Measurements from ENCODE around the gene SLC17A2. TPM values are rescaled to one million over a fixed set of nuclear protein-coding genes. Genes with fewer than 3 reads are reported as not detected.

Gene SLC17A2
- total and polyA plus RNA-seq, 2 of the 4 experiments (the other 2 are of a cell fraction) = not detected

DNA sequence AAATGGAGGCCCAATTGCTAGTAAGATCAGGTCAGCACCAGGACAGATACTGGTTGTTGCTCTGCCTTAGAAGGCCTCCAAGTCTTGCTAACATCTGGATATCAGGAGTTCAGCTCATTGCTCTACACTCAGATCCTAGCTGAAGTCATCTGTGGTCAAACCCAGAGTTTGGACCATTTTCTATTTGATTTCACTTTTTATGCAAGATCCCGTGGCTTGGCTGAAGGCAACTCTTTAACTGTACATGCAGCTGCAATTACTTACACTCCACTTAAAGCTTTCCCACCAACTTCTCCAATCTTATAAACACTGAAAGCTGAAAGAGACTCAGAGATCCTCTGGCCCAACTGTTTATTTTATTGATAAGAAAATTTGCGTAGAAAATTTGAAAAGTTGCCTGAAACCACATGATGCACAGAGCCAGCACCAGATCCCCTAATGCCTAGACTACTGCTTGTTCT is 2.7 kb downstream of the SLC17A2 start:
- no peak overlapping the region for H2AK5ac ChIP-seq (ENCODE audit: low read depth, low read length)
- H3K27me3 ChIP-seq (ENCODE audit: control insufficient read depth, insufficient read depth, low read length) = no peaks in the 10 kb centered on the region; the same call in 1 of the 2 replicates
- no peaks in the 10 kb centered on the region for H3K9me1 ChIP-seq (ENCODE audit: insufficient read depth, low read length)
- no peaks in the 10 kb centered on the region for H3K9me3 ChIP-seq (ENCODE audit: control insufficient read depth, insufficient read depth, low read length)
- no peak overlapping the region for H3K18ac ChIP-seq (ENCODE audit: low read depth, low read length)
- H2AFZ ChIP-seq (replicated peaks; ENCODE audit: low read length, poor library complexity) = no peak overlapping the region
- dilution Hi-C loops (cut with HindIII; ENCODE audit: low sequenced_read_pairs, unreplicated experiment) (no loop called here), in situ Hi-C loops (cut with MboI; ENCODE audit: low sequenced_read_pairs) (no loop called here), intact Hi-C loops (cut with micrococcal nuclease) (no loop called here)
- no peak overlapping the region for H2BK20ac ChIP-seq (ENCODE audit: low read depth, low read length)
- H4K20me1 ChIP-seq (ENCODE audit: insufficient read depth, low read length) = no peaks in the 10 kb centered on the region
- no peaks in the 10 kb centered on the region for H3K4me1 ChIP-seq (ENCODE audit: control insufficient read depth, insufficient read depth, low read length)
- H2BK15ac ChIP-seq (ENCODE audit: low read depth, low read length) = no peak overlapping the region
- BruUV-seq (replicated peaks) = no TSS peak
- no peak overlapping the region for H3K9ac ChIP-seq (ENCODE audit: low read depth, low read length)
- H2BK5ac ChIP-seq (ENCODE audit: low read depth, low read length, poor library complexity, severe bottlenecking) = no peak overlapping the region
- H3K79me1 ChIP-seq (ENCODE audit: low read depth in 1 of 2, low read length in 2 of 2) = no peaks in the 10 kb centered on the region
- no peak overlapping the region for H4K8ac ChIP-seq (ENCODE audit: low read depth in 2 of 2, low read length in 2 of 2)
- DNase-seq (peak; percentile 1), ATAC-seq (ENCODE audit: low read depth) (no peak)
- H3K4me2 ChIP-seq (ENCODE audit: low read depth, low read length) = no peak overlapping the region
- H3K4me3 ChIP-seq (ENCODE audit: insufficient read depth, low read depth, low read length) = no peak overlapping the region
- no peak overlapping the region for H3K4ac ChIP-seq (ENCODE audit: low read depth, low read length)
- no peak overlapping the region for H3K56ac ChIP-seq (ENCODE audit: extremely low read depth, insufficient read depth, low read length)
- TF ChIP-seq FOS (IDR thresholded peaks at IDR 0.05; ENCODE audit: low read depth, low read length) (no peak), POLR2A (IDR thresholded peaks at IDR 0.05; ENCODE audit: low read depth, low read length) (no peak), MAZ (IDR thresholded peaks at IDR 0.05; ENCODE audit: borderline replicate concordance, low read depth, low read length) (no peak), BHLHE40 (IDR thresholded peaks at IDR 0.05; ENCODE audit: low read depth, low read length) (no peak), MXI1 (IDR thresholded peaks at IDR 0.05; ENCODE audit: borderline replicate concordance, low read depth, low read length) (no peak), RFX5 (IDR thresholded peaks at IDR 0.05; ENCODE audit: low read depth, low read length) (no peak), MAFK (IDR thresholded peaks at IDR 0.05; ENCODE audit: low read depth, low read length) (no peak), CHD1 (IDR thresholded peaks at IDR 0.05; ENCODE audit: low read depth, low read length) (no peak), CEBPB (IDR thresholded peaks at IDR 0.05; ENCODE audit: low read depth, low read length) (no peak), RCOR1 (IDR thresholded peaks at IDR 0.05; ENCODE audit: insufficient replicate concordance, low read length) (no peak), NFE2L2 (IDR thresholded peaks at IDR 0.05; ENCODE audit: low read depth, low read length) (no peak), RAD21 (IDR thresholded peaks at IDR 0.05; ENCODE audit: low read length) (no peak), SMC3 (IDR thresholded peaks at IDR 0.05; ENCODE audit: low read depth, low read length) (no peak)
- TF ChIP-seq, protein P1, sequence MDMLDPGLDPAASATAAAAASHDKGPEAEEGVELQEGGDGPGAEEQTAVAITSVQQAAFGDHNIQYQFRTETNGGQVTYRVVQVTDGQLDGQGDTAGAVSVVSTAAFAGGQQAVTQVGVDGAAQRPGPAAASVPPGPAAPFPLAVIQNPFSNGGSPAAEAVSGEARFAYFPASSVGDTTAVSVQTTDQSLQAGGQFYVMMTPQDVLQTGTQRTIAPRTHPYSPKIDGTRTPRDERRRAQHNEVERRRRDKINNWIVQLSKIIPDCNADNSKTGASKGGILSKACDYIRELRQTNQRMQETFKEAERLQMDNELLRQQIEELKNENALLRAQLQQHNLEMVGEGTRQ (IDR thresholded peaks at IDR 0.05; ENCODE audit: low read depth, low read length) = no peak
- TF ChIP-seq, protein P2, sequence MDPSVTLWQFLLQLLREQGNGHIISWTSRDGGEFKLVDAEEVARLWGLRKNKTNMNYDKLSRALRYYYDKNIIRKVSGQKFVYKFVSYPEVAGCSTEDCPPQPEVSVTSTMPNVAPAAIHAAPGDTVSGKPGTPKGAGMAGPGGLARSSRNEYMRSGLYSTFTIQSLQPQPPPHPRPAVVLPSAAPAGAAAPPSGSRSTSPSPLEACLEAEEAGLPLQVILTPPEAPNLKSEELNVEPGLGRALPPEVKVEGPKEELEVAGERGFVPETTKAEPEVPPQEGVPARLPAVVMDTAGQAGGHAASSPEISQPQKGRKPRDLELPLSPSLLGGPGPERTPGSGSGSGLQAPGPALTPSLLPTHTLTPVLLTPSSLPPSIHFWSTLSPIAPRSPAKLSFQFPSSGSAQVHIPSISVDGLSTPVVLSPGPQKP (IDR thresholded peaks at IDR 0.05; ENCODE audit: borderline replicate concordance, low read depth, low read length) = no peak
- TF ChIP-seq, protein P3, sequence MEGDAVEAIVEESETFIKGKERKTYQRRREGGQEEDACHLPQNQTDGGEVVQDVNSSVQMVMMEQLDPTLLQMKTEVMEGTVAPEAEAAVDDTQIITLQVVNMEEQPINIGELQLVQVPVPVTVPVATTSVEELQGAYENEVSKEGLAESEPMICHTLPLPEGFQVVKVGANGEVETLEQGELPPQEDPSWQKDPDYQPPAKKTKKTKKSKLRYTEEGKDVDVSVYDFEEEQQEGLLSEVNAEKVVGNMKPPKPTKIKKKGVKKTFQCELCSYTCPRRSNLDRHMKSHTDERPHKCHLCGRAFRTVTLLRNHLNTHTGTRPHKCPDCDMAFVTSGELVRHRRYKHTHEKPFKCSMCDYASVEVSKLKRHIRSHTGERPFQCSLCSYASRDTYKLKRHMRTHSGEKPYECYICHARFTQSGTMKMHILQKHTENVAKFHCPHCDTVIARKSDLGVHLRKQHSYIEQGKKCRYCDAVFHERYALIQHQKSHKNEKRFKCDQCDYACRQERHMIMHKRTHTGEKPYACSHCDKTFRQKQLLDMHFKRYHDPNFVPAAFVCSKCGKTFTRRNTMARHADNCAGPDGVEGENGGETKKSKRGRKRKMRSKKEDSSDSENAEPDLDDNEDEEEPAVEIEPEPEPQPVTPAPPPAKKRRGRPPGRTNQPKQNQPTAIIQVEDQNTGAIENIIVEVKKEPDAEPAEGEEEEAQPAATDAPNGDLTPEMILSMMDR (conservative IDR thresholded peaks at IDR 0.05; ENCODE audit: low read depth, low read length) = no peak
- no peak overlapping the region for H3K14ac ChIP-seq (replicated peaks; ENCODE audit: low read depth, low read length)
- no peaks in the 10 kb centered on the region for H3K36me3 ChIP-seq (ENCODE audit: control insufficient read depth, insufficient read depth, low read length)
- H2AK9ac ChIP-seq (replicated peaks; ENCODE audit: low read depth, low read length, poor library complexity) = no peak overlapping the region
- H4K5ac ChIP-seq (ENCODE audit: low read depth, low read length) = no peak overlapping the region
- no peak overlapping the region for H2BK120ac ChIP-seq (ENCODE audit: low read depth, low read length)
- ChIA-PET CTCF (interaction anchor here (1.1 kb wide), 1 partner anchor 65 kb away, joined by 3 read pairs; no protein-coding TSS in a partner anchor), POLR2A (ENCODE audit: unreplicated experiment) (no interaction called here)
- no CpG with 5 or more reads among the region's 2 CpGs for WGBS, 2 experiments (ENCODE audit: extremely low coverage in 2 of 2, insufficient read length in 1 of 2)
- H3K23ac ChIP-seq (ENCODE audit: low read depth, low read length) = no peak overlapping the region
- no peak overlapping the region for H4K91ac ChIP-seq (ENCODE audit: insufficient read depth, low read depth, low read length)
- no peak overlapping the region for H3K27ac ChIP-seq (ENCODE audit: insufficient read depth, low read length)

Measured in IMR-90 (cell line).